ENCODE data around the gene PRSS12.

GRCh38 chr4:118313098-118313497 is 39.7 kb downstream of the PRSS12 start:
- no peak for TF ChIP-seq CTCF (IDR thresholded peaks at IDR 0.05; ENCODE audit: poor library complexity)
- TF ChIP-seq EZH2 (IDR thresholded peaks at IDR 0.05; ENCODE audit: borderline replicate concordance) = no peak
